ENCODE measurements around the gene RHO. TPM values are rescaled to one million over a fixed set of nuclear protein-coding genes. Genes with fewer than 3 reads are reported as not detected.

The RHO gene
- total and polyA plus RNA-seq, 2 donors (not counting 1 experiment from before 2014, with no cell fraction given) = 0.10 TPM; not detected in 1

DNA sequence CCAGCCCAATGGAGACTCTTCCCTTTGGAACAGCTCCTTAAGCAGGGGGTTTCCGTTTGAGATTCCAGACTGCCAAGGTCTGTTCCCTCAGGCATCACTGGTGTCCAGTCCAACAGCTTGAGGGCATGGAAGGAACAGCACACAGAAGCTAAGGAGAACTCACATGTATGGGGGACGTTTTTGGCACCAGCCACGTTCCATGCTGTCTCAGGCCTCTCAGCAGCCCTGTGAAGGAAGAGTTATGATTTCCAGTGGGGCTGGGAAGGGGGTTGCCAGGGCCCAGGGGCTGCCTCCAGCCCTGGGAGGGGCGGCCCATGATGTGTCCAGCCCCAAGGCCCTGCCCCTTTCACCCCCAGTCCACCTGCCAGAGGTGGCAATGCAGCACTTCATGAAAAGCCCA is 7.5 kb upstream of the RHO start:
- Histone ChIP-seq H3K27me3 (replicated peaks in 1 of 4; ENCODE audit: control extremely low read depth in 1 of 4, control insufficient read depth in 3 of 4, insufficient read depth in 4 of 4, low read length in 3 of 4) (no peaks in the 10 kb centered on the region), H3K36me3 (replicated peaks in 1 of 2; ENCODE audit: control extremely low read depth in 1 of 2, control insufficient read depth in 1 of 2, extremely low read depth in 1 of 2, insufficient read depth in 2 of 2, low read length in 1 of 2) (no peaks in the 10 kb centered on the region), H3K27ac (ENCODE audit: low read length in 2 of 2) (no peak overlapping the region), H3K4me3 (ENCODE audit: control extremely low read depth in 1 of 5, extremely low read depth in 1 of 5, insufficient read depth in 1 of 5, low read depth in 2 of 5, low read length in 4 of 5) (no peak overlapping the region), H2AFZ (ENCODE audit: insufficient read depth, low read depth, low read length, poor library complexity, severe bottlenecking) (no peak overlapping the region), H3K9me3 (ENCODE audit: control extremely low read depth in 1 of 3, control insufficient read depth in 2 of 3, insufficient read depth in 1 of 3, low read length in 2 of 3) (no peaks in the 10 kb centered on the region), H4K20me1 (ENCODE audit: control insufficient read depth, insufficient read depth, low read length, poor library complexity, severe bottlenecking) (no peaks in the 10 kb centered on the region), H3K79me2 (ENCODE audit: control insufficient read depth, insufficient read depth, low read length) (no peaks in the 10 kb centered on the region), H3K4me1 (ENCODE audit: control insufficient read depth in 2 of 2, insufficient read depth in 2 of 2, low read length in 2 of 2) (peaks cover 5 to 8% of the 10 kb centered on the region in 2 donors), H3K9ac (ENCODE audit: low read length) (no peak overlapping the region), H3K4me2 (replicated peaks; ENCODE audit: low read depth, low read length, poor library complexity, severe bottlenecking) (no peak overlapping the region)
- WGBS (ENCODE audit: insufficient coverage) = 78% methylated on average over 3 of the region's 4 CpGs
- POLR2A ChIA-PET = no interaction called here
- CTCF ChIA-PET = no interaction called here
- Mint-ChIP-seq H3K4me1 (peaks cover 9% of the 10 kb centered on the region), H3K27ac (no peak overlapping the region), H3K9me3 (ENCODE audit: insufficient read depth) (no peaks in the 10 kb centered on the region), H3K27me3 (no peaks in the 10 kb centered on the region), H3K4me3 (no peak overlapping the region)
- ATAC-seq (ENCODE audit: low read depth) = no peak
- TF ChIP-seq, protein P1, sequence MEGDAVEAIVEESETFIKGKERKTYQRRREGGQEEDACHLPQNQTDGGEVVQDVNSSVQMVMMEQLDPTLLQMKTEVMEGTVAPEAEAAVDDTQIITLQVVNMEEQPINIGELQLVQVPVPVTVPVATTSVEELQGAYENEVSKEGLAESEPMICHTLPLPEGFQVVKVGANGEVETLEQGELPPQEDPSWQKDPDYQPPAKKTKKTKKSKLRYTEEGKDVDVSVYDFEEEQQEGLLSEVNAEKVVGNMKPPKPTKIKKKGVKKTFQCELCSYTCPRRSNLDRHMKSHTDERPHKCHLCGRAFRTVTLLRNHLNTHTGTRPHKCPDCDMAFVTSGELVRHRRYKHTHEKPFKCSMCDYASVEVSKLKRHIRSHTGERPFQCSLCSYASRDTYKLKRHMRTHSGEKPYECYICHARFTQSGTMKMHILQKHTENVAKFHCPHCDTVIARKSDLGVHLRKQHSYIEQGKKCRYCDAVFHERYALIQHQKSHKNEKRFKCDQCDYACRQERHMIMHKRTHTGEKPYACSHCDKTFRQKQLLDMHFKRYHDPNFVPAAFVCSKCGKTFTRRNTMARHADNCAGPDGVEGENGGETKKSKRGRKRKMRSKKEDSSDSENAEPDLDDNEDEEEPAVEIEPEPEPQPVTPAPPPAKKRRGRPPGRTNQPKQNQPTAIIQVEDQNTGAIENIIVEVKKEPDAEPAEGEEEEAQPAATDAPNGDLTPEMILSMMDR (IDR thresholded peaks at IDR 0.05) = no peak
- no peak for TF ChIP-seq EZH2 (IDR thresholded peaks at IDR 0.05; ENCODE audit: borderline replicate concordance, insufficient read depth, low read depth, low read length, poor library complexity, severe bottlenecking)
- DNase-seq = no peak
- intact Hi-C loops (cut with micrococcal nuclease) = no loop called here

DNA sequence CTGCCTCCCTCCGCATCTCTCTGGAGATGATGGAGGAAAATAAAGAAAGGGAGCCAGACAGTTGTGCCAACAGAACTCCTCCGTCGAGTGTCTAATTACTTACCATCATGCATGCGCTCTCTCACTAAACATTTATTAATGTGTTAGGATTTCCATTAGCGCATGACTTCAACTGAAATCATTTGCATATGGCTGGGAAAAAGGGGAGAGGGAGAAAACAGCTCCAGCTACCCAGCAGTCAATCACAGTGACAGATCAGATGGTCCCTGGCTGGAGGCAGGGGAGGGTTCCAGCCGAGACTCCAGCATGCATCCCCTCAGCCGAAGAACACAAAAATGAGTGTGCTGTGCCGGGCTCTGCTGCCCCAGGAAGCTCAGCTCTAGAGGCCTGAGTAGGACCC is 6.8 kb upstream of the RHO start:
- Mint-ChIP-seq H3K27ac (no peak overlapping the region), H3K4me3 (no peak overlapping the region), H3K9me3 (ENCODE audit: insufficient read depth) (no peaks in the 10 kb centered on the region), H3K4me1 (peaks cover 15% of the 10 kb centered on the region), H3K27me3 (no peaks in the 10 kb centered on the region)
- H3K27ac ChIP-seq (ENCODE audit: low read length in 2 of 2) = no peak overlapping the region
- no peak for TF ChIP-seq EZH2 (IDR thresholded peaks at IDR 0.05; ENCODE audit: borderline replicate concordance, insufficient read depth, low read depth, low read length, poor library complexity, severe bottlenecking)
- H4K20me1 ChIP-seq (ENCODE audit: control insufficient read depth, insufficient read depth, low read length, poor library complexity, severe bottlenecking) = no peaks in the 10 kb centered on the region
- ChIA-PET POLR2A (no interaction called here), CTCF (no interaction called here)
- H3K4me3 ChIP-seq (ENCODE audit: control extremely low read depth in 1 of 5, extremely low read depth in 1 of 5, insufficient read depth in 1 of 5, low read depth in 2 of 5, low read length in 4 of 5) = no peak overlapping the region
- no peaks in the 10 kb centered on the region for H3K9me3 ChIP-seq (ENCODE audit: control extremely low read depth in 1 of 3, control insufficient read depth in 2 of 3, insufficient read depth in 1 of 3, low read length in 2 of 3)
- no peak overlapping the region for H3K9ac ChIP-seq (ENCODE audit: low read length)
- DNase-seq = no peak
- no peak overlapping the region for H3K4me2 ChIP-seq (replicated peaks; ENCODE audit: low read depth, low read length, poor library complexity, severe bottlenecking)
- no peaks in the 10 kb centered on the region for H3K27me3 ChIP-seq (replicated peaks in 1 of 4; ENCODE audit: control extremely low read depth in 1 of 4, control insufficient read depth in 3 of 4, insufficient read depth in 4 of 4, low read length in 3 of 4)
- no peak overlapping the region for H2AFZ ChIP-seq (ENCODE audit: insufficient read depth, low read depth, low read length, poor library complexity, severe bottlenecking)
- no peaks in the 10 kb centered on the region for H3K79me2 ChIP-seq (ENCODE audit: control insufficient read depth, insufficient read depth, low read length)
- peaks cover 10 to 14% of the 10 kb centered on the region in 2 donors for H3K4me1 ChIP-seq (ENCODE audit: control insufficient read depth in 2 of 2, insufficient read depth in 2 of 2, low read length in 2 of 2)
- intact Hi-C loops (cut with micrococcal nuclease) = no loop called here
- ATAC-seq (ENCODE audit: low read depth) = no peak
- no peaks in the 10 kb centered on the region for H3K36me3 ChIP-seq (replicated peaks in 1 of 2; ENCODE audit: control extremely low read depth in 1 of 2, control insufficient read depth in 1 of 2, extremely low read depth in 1 of 2, insufficient read depth in 2 of 2, low read length in 1 of 2)
- WGBS (ENCODE audit: insufficient coverage) = 86% methylated on average over 3 of the region's 8 CpGs

Measured in B cell (primary cell).